IPS-20b (cell line): ENCODE data around the gene HIVEP1.

Experiments used
- H3K27ac ChIP-seq: one replicate; pipeline ENCODE4 v1.5.1; 2013; ENCODE audit warnings: low read length
- H3K27me3 ChIP-seq: 2 replicates; pipeline ENCODE4 v1.6.1; 2013; ENCODE audit warnings: mild to moderate bottlenecking, low read length, inconsistent platforms; ENCODE audit not compliant: insufficient read depth
- H3K36me3 ChIP-seq: 2 replicates; pipeline ENCODE4 v1.6.1; 2013; ENCODE audit warnings: low read depth, mild to moderate bottlenecking, inconsistent platforms, low read length, moderate library complexity; ENCODE audit not compliant: insufficient read depth
- H3K4me1 ChIP-seq: 2 replicates; pipeline ENCODE4 v1.6.1; 2013; ENCODE audit warnings: mild to moderate bottlenecking, control low read depth, inconsistent platforms, low read length, moderate library complexity; ENCODE audit not compliant: insufficient read depth
- H3K4me3 ChIP-seq: 2 replicates; pipeline ENCODE4 v1.5.1; 2013; ENCODE audit warnings: mild to moderate bottlenecking, low read length, inconsistent platforms
- H3K9ac ChIP-seq: 2 replicates; pipeline ENCODE4 v1.6.1; 2013; ENCODE audit warnings: low read depth, mild to moderate bottlenecking, inconsistent platforms, low read length, moderate library complexity
- H3K9me3 ChIP-seq: 2 replicates; pipeline ENCODE4 v1.6.1; 2013; ENCODE audit warnings: mild to moderate bottlenecking, low read depth, low read length, inconsistent platforms; ENCODE audit not compliant: insufficient read depth

HIVEP1 gene

DNA sequence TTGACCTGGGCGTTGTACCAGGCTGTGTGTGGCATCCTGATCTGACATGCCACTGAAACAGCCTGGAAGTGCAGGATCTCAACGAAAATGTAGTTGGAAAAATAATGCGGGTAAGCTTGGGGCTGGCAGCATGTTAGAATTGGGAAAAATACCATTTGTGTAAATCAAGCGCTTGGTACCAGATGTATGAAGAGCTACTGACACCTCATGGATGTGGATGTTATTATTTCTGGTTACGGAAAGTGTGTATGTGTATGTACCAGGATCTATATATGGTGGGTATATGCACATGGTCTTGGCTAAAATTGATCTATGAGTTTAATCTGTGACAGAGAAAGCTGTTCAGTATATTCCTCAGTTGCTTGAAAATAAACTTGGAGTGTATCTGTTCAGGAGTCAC, 22.7 kb downstream of the HIVEP1 start:
- H3K4me1 ChIP-seq, result peaks cover 21% of the 10 kb centered on the region
- no peak overlapping the region for H3K27ac ChIP-seq
- H3K36me3 ChIP-seq, result no peaks in the 10 kb centered on the region
- H3K9ac ChIP-seq, result no peak overlapping the region
- no peaks in the 10 kb centered on the region for H3K9me3 ChIP-seq
- H3K4me3 ChIP-seq, result no peak overlapping the region
- no peaks in the 10 kb centered on the region for H3K27me3 ChIP-seq

DNA sequence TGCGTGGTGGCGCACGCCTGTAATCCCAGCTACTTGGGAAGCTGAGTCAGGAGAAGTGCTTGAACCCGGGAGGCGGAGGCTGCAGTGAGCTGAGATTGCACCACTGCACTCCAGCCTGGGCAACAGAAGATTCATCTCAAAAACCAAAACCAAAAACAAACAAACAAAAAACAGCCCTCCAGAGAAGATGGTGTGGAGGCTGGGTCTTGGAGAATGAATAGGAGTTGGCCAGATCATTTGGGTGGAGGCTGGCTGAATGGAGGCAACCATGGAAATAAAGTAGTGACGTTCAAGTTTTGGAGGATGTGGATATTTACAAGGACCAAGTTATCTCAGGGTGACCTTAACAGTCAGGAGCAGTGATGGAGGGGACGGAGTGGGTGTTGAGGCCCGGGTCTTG, 24.7 kb downstream of the HIVEP1 start:
- no peaks in the 10 kb centered on the region for H3K36me3 ChIP-seq
- no peak overlapping the region for H3K27ac ChIP-seq
- peaks cover 22% of the 10 kb centered on the region for H3K4me1 ChIP-seq
- H3K27me3 ChIP-seq, result no peaks in the 10 kb centered on the region
- no peaks in the 10 kb centered on the region for H3K9me3 ChIP-seq
- H3K4me3 ChIP-seq, result no peak overlapping the region
- no peak overlapping the region for H3K9ac ChIP-seq

DNA sequence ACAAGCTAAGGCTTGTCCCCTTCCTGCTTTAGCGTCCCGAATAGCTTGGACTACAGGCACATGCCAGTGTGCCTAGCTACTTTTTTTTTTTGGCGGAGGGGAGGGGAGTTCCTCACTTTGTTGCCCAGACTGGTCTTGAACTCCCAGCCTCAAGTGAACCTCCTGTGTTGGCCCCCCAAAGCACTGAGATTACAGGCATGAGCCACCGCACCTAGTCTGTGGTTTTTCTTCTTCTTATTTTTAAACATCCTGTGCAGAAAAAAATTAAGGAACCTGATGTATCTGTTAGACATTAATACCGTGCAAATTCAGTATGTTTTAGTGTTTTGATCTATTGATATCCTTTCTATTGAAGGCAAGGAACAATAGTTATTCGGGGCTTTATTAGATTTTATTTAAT, 25.7 kb downstream of the HIVEP1 start:
- Histone ChIP-seq H3K27me3 (no peaks in the 10 kb centered on the region), H3K4me3 (no peak overlapping the region), H3K4me1 (peaks cover 22% of the 10 kb centered on the region), H3K9me3 (no peaks in the 10 kb centered on the region), H3K27ac (no peak overlapping the region), H3K36me3 (no peaks in the 10 kb centered on the region), H3K9ac (no peak overlapping the region)

DNA sequence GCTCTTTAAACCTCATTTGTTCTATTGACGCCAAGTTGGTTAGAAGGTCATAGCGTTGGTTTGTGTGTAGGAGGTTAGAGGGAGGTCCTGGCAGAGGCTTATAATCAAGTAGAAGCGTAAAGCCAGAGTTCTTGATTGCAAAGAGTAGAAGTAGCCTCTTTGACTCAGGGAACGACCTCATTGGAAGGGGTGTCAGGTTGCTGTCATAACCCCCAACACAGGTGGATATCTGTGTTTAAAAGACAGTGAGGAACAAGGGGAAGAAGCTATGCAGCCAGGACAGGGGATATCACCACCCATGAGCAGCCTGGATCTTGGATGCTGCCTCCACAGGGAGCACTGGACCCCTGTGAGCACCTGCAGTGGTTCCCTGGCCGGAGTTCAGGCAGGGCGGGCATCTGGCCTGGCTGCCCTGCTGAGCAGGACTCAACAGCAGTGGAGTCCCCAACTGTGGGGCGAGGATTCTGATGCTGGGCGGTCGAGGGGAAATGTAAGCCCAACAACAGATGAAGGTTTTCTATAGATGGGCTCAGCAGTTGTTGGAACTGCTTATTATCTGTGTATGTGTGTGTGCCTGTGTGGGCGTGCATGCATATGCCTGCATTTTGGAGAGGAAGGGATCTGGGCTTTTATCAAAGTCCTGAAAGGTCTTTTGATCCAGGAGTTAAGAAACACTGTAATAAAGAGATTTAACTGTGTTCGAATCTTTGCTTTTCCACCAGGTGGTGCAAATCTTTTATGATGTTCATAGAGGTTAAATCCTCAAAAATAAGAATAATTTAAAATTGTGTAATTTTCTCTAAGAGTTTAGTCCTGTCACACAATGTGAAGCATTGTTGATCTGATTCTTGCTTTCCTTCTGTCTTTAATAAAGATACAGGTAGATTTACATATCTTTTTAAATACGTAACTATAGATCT, 27.7 kb downstream of the HIVEP1 start:
- H3K27me3 ChIP-seq, result no peaks in the 10 kb centered on the region
- no peak overlapping the region for H3K4me3 ChIP-seq
- peaks cover 17% of the 10 kb centered on the region for H3K4me1 ChIP-seq
- no peaks in the 10 kb centered on the region for H3K36me3 ChIP-seq
- H3K27ac ChIP-seq, result no peak overlapping the region
- no peaks in the 10 kb centered on the region for H3K9me3 ChIP-seq
- H3K9ac ChIP-seq, result peak overlapping the region; percentile 29; the same call in 1 of the 2 replicates

DNA sequence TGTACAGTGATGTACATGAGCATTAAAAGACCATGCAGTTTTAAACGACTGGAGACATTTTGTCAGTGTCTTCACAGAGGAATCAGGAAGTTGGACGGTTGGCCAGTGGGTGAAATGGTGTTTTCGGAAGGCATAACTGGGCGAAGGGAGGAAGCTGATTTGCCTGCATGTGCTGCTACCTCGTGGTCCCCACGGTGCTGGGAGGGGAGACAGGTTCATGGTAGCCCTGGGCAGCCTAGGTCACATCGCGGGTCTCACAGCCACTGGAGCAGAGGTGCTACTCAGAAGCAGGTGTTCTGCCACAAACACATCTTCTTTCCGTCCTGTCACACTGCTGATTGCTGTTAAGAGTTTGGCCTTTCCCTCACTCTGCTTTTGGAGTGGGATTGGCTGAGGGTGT, 35.2 kb downstream of the HIVEP1 start:
- Histone ChIP-seq H3K9ac (no peak overlapping the region), H3K27ac (no peak overlapping the region), H3K4me1 (no peaks in the 10 kb centered on the region), H3K9me3 (no peaks in the 10 kb centered on the region), H3K4me3 (no peak overlapping the region), H3K36me3 (no peaks in the 10 kb centered on the region), H3K27me3 (no peaks in the 10 kb centered on the region)

DNA sequence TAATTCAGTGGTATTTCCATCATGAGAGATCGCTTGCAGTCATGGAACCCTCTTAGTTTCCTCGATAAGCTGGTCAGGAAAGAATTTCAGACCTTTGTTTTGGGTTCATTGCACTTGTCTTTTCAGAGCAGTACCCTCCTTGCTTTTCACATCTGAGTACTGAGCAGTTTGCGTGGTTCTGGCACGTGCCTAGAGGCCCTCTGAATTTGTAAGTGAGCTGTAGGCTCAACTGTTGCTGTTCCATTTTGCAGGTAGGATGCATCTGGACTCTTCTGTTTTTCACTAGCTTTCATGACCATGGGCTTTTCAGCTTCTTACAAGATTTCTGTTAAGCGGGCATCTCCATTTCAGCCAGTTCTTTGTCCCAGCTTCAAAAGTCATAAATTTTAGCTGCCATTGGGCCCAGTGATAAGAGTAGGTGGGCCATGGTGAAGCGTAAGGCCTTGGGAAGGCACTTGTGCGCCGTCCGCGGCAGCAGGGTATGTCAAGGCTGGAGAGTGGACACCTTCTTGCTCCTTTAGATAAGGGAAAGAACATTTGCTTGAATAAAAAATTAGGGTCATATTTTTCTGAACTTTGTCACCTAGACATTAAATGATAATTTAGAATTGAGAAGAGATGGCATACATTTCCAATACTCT, 35.8 kb downstream of the HIVEP1 start:
- no peak overlapping the region for H3K9ac ChIP-seq
- H3K36me3 ChIP-seq, result no peaks in the 10 kb centered on the region
- H3K27me3 ChIP-seq, result no peaks in the 10 kb centered on the region
- H3K27ac ChIP-seq, result no peak overlapping the region
- no peak overlapping the region for H3K4me3 ChIP-seq
- H3K4me1 ChIP-seq, result no peaks in the 10 kb centered on the region
- H3K9me3 ChIP-seq, result no peaks in the 10 kb centered on the region

DNA sequence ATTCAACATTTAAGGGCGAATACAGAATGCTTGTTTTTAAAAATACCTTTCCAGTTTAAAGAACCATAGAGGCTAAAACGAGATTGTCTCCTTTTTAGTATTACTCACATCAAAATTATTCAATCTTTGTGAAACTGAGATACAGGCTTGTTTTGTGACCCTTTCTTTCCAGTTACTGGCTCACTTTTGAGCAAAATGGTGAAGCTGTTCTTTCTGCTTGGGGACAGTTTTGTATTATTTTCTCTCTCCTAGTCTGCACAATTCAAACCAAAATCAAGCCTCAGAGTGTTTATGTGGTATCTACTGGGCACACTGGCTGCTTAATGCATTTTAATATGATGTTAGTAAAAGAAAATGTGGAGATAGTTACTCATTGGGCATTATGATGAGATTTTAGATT, 36.5 kb downstream of the HIVEP1 start:
- H3K9ac ChIP-seq, result no peak overlapping the region
- H3K4me3 ChIP-seq, result no peak overlapping the region
- H3K9me3 ChIP-seq, result no peaks in the 10 kb centered on the region
- no peak overlapping the region for H3K27ac ChIP-seq
- H3K36me3 ChIP-seq, result no peaks in the 10 kb centered on the region
- no peaks in the 10 kb centered on the region for H3K4me1 ChIP-seq
- no peaks in the 10 kb centered on the region for H3K27me3 ChIP-seq

DNA sequence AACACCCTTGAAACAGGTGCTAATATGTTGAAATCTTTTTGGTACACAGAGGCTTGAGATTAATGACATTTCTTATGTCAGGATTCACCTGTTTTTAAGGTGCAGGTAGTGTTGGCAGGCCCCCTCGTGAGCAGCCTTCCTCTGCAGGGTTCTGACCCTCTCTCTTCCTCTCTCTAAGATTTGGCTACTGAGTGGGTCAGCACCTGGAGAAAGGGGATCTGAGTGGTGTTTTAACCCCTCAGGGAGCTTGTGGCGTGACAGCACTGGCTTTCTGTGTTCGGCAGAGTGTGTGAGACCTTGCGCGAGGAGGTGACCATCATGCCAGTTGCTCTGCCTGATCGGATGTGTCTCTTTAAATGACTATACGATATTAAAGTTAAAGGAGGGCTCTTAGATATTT, 37.1 kb downstream of the HIVEP1 start:
- Histone ChIP-seq H3K4me1 (no peaks in the 10 kb centered on the region), H3K27me3 (no peaks in the 10 kb centered on the region), H3K9me3 (no peaks in the 10 kb centered on the region), H3K9ac (no peak overlapping the region), H3K27ac (no peak overlapping the region), H3K36me3 (no peaks in the 10 kb centered on the region), H3K4me3 (no peak overlapping the region)

DNA sequence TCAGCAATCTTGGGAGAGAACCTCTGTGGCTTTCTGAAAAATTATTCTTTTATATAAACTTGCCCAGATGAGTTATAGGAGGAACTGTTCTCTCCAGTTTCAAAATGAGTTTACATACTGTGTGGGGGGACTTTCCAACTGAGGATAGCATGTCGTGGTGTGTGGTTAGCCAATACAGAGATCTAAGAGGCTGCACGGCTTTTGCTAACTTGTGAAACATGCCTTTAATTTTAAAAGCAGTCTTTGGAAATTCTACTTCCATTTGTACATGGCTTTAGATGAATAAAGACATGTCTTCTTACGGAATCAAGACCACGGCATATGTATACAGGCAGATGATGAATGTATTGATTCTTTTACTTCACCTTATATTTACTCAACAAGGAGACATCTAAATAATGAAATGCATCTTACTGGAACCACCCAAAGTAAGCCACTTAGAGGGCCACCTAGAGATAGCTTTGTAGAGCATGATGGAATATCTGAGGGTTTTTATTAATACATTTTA, 39.8 kb downstream of the HIVEP1 start:
- Histone ChIP-seq H3K4me3 (no peak overlapping the region), H3K9me3 (no peaks in the 10 kb centered on the region), H3K27ac (no peak overlapping the region), H3K27me3 (no peaks in the 10 kb centered on the region), H3K36me3 (no peaks in the 10 kb centered on the region), H3K9ac (no peak overlapping the region), H3K4me1 (no peaks in the 10 kb centered on the region)

DNA sequence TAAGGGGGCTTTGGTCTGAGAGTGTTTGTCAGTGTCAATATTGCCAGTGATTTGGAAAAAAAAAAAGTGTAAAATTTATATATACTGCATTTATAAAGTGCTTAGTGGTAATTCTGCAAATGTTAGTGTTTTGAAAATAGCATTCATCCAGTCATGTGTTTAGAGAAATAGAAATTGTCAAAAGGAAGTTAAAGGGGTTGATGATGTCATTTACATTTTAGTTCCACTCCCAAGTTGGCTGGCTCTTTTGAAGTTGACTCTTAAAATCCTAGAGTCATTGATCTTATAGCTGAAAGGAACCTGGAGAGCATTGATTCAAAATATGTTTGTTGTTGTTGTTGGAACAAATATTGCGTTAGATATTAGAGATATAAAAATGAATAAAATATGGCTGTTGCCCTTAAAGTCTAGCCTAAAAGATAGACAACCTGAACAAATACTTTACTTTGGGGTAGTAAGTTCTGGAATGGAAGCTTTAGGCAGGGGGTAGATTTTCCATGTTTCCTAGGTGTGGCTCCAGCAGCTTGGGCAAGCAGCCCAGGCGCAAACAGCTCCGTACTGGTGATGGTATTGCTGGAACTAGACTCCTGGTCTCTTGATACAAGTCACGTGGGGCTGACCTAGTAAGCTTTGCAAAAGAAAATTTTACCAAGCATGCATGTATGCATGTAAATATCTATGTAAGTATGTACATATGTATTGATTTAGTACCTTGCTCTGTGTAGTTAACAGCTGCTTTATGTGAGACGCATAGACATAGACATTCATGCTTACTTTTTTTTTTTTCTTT, 46.3 kb downstream of the HIVEP1 start:
- Histone ChIP-seq H3K36me3 (no peaks in the 10 kb centered on the region), H3K9ac (no peak overlapping the region), H3K9me3 (no peaks in the 10 kb centered on the region), H3K27ac (no peak overlapping the region), H3K4me1 (peaks cover 13% of the 10 kb centered on the region; the same call in 1 of the 2 replicates), H3K4me3 (no peak overlapping the region), H3K27me3 (no peaks in the 10 kb centered on the region)

DNA sequence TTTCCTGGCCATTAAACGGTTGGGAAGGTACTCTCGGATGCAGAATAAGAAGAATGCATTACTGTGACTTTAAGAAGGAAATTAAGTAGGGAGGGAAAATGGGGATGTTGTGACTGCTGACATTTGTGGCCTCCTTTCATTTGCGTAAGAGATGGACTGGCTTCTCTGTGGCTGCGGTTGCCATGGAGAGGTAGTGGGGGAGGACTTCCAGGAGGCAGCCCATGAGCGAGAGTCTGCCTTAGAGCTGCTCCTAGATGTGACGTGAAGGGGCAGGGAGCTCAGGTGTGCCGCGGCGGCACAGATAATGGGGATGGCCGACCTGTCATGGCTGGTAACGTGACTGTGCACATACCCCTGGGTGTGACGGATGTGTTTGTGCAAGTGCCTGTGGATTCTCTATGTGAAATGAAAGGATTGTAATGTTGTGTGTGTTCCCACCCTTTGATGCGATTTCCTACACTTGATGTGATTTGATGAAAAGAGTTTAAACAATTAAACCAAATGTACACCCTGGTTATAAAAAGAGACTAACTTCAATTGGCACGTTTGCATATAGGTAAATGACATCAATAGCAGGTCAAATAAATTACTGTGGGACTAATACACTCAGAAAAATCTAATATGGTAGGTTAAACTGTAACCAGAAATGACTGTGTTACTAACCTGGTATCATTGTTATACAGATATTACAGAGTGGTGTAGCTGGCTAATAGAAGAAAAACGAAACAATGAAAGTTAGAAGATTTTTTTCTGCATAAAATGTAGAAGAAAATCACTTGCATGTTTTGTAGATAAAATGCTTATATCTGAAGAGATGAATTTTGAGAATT, 48.9 kb downstream of the HIVEP1 start:
- Histone ChIP-seq H3K27me3 (no peaks in the 10 kb centered on the region), H3K4me3 (peak overlapping the region; percentile 39; the same call in 1 of the 2 replicates), H3K4me1 (peaks cover 17% of the 10 kb centered on the region; the same call in 1 of the 2 replicates), H3K9me3 (no peaks in the 10 kb centered on the region), H3K9ac (peak overlapping the region; percentile 13; the same call in 1 of the 2 replicates), H3K36me3 (no peaks in the 10 kb centered on the region), H3K27ac (no peak overlapping the region)
